ENCODE results near the gene PPM1H.

GRCh38 chr12:62878211-62878610, 56.7 kb downstream of the PPM1H start:
- no peak for TF ChIP-seq FOXK1 (CRISPR knock-in tag; IDR thresholded peaks at IDR 0.05)
- no peak for TF ChIP-seq CTCF (IDR thresholded peaks at IDR 0.05)
- TF ChIP-seq GABPB1 (CRISPR knock-in tag; IDR thresholded peaks at IDR 0.05) = no peak
- no peak for TF ChIP-seq MLX (CRISPR knock-in tag; IDR thresholded peaks at IDR 0.05)
- TF ChIP-seq TP53 (CRISPR knock-in tag; IDR thresholded peaks at IDR 0.05) = no peak
- no peak for TF ChIP-seq ATF3 (CRISPR knock-in tag; conservative IDR thresholded peaks at IDR 0.05)
- no peak for TF ChIP-seq CREB1 (CRISPR knock-in tag; IDR thresholded peaks at IDR 0.05)
- TF ChIP-seq KAT7 (CRISPR knock-in tag; IDR thresholded peaks at IDR 0.05; ENCODE audit: borderline replicate concordance) = no peak
- no peak for TF ChIP-seq E2F5 (CRISPR knock-in tag; IDR thresholded peaks at IDR 0.05)
- TF ChIP-seq ZBTB43 (CRISPR knock-in tag; IDR thresholded peaks at IDR 0.05) = no peak
- TF ChIP-seq ATF6 (CRISPR knock-in tag; IDR thresholded peaks at IDR 0.05) = no peak
- TF ChIP-seq ELF4 (CRISPR knock-in tag; IDR thresholded peaks at IDR 0.05; ENCODE audit: low read depth) = no peak
- TF ChIP-seq HMGXB4 (CRISPR knock-in tag; IDR thresholded peaks at IDR 0.05) = no peak

All from WTC11 (cell line).